GM12875 (cell line): ENCODE data around the gene RNH1.

Experiments
- H3K4me3 ChIP-seq: one replicate; pipeline ENCODE4 v1.5.1; 2011; ENCODE audit warnings: low read depth, low read length, control low read depth
- TF ChIP-seq, protein P1 (sequence below): IDR thresholded peaks from 2 replicates; pipeline ENCODE4 v1.5.1; 2011; ENCODE audit warnings: low read depth, mild to moderate bottlenecking, control low read depth, inconsistent platforms, low read length, moderate library complexity, borderline replicate concordance; ENCODE audit not compliant: insufficient read depth

Gene RNH1

DNA sequence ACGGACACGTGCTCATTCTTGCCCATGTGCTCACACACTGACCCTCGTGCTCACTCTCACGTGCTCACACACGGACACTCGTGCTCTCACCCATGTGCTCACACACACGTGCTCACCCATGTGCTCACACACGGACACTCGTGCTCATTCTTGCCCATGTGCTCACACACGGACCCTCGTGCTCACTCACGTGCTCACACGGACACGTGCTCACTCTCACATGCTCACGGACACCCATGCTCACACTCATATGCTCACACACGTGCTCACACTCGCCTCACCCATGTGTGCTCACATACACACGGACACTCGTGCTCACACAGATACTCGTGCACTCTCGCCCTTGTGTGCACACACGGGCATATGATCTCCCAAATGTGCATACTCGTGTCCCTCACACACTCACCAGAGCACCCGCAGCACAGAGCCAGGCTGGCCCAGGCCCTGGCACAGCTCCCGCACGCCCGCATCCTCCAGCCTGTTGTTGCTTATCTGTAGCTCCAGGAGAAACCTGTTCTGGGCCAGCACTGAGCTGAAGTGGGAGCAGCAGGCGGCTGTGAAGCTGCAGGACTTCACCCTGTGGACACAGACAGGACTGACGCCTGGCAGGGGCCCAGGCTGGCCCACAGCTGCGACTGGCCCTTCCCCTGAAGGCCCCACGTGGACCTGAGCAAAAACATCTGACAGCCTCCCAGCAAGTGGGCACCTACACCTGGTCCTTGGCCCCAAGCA lies 9.3 kb downstream of the RNH1 start:
- TF ChIP-seq, protein P1, sequence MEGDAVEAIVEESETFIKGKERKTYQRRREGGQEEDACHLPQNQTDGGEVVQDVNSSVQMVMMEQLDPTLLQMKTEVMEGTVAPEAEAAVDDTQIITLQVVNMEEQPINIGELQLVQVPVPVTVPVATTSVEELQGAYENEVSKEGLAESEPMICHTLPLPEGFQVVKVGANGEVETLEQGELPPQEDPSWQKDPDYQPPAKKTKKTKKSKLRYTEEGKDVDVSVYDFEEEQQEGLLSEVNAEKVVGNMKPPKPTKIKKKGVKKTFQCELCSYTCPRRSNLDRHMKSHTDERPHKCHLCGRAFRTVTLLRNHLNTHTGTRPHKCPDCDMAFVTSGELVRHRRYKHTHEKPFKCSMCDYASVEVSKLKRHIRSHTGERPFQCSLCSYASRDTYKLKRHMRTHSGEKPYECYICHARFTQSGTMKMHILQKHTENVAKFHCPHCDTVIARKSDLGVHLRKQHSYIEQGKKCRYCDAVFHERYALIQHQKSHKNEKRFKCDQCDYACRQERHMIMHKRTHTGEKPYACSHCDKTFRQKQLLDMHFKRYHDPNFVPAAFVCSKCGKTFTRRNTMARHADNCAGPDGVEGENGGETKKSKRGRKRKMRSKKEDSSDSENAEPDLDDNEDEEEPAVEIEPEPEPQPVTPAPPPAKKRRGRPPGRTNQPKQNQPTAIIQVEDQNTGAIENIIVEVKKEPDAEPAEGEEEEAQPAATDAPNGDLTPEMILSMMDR: no peak
- H3K4me3 ChIP-seq: no peak overlapping the region

DNA sequence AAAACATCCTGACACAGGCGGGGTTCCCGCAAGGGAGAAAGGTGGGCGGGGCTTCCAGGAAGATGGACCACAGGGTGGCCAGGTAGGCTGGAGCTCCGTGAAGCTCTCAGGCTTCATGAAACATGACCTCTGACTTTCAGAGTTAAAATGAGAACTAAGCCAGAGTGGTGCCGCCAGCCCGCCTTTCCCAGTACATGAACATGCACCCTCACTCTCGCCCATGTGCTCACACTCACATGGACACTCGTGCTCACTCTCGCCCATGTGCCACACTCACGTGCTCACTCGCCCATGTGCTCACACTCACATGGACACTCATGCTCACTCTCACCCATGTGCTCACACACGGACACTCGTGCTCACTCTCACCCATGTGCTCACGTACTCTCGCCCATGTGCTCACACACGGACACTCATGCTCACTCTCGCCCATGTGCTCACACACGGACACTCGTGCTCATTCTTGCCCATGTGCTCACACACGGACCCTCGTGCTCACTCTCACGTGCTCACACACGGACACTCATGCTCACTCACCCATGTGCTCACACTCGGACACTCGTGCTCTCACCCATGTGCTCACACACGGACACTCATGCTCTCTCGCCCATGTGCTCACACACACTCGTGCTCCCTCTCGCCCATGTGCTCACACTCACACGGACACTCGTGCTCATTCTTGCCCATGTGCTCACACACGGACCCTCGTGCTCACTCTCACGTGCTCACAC lies 10.0 kb downstream of the RNH1 start:
- H3K4me3 ChIP-seq: no peak overlapping the region
- TF ChIP-seq, protein P1: no peak

DNA sequence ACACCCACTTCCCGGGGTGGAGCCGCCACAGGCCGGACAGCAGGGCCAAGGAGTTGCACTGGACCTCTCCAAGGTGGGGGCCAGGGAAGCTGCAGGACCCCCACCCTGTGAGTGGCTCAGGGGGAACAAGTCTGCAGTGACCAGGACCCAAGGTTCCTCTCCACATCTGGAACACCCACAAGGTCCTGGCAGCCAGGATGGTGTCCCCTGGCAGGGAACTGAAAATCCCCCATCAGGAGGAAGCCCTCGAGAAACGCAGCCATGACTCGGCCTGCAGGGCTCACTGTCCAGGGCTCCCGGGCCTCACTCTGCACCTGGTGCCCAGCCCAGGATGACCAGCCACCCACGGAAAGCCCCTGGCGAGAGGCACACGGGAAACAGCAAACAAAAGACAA lies 11.5 kb downstream of the RNH1 start:
- H3K4me3 ChIP-seq: no peak overlapping the region
- TF ChIP-seq, protein P1: no peak

DNA sequence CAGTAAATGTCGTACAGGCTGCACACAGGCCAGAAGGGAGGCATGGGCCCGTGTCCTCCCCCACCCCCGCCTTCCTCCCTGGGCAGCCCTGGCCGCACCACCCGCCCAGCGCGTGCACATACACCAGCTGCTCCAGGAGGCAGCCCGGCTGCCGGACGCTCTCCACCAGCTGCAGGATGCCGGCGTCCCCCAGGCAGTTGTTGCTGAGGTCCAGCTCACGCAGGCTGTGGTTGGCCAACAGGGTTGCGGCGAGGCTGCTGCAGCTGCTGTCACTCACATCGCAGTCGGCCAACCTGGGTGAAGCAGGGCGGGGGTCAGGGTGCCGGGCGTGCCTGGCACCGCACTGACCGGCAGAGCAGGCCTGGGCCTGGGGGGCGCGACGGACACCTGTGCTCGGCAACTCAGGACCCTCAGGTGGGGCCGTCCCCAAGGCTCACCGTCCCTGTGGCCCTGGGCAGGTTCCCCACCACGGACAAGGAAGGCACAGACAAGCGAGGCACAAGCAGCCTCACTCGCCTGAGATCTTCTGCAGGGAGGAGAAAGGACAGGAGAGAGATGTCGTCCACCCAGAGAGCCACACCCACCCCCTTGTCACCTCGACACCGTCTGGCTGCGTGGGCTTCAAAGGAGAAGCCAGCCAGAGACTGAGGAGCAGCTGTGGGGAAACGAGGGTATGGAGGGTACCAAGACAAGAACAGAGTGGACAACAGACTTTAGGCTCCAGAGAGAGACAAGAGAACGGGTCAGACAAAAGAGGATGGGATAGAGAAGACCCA lies 12.1 kb downstream of the RNH1 start:
- TF ChIP-seq, protein P1: no peak
- H3K4me3 ChIP-seq: no peak overlapping the region

DNA sequence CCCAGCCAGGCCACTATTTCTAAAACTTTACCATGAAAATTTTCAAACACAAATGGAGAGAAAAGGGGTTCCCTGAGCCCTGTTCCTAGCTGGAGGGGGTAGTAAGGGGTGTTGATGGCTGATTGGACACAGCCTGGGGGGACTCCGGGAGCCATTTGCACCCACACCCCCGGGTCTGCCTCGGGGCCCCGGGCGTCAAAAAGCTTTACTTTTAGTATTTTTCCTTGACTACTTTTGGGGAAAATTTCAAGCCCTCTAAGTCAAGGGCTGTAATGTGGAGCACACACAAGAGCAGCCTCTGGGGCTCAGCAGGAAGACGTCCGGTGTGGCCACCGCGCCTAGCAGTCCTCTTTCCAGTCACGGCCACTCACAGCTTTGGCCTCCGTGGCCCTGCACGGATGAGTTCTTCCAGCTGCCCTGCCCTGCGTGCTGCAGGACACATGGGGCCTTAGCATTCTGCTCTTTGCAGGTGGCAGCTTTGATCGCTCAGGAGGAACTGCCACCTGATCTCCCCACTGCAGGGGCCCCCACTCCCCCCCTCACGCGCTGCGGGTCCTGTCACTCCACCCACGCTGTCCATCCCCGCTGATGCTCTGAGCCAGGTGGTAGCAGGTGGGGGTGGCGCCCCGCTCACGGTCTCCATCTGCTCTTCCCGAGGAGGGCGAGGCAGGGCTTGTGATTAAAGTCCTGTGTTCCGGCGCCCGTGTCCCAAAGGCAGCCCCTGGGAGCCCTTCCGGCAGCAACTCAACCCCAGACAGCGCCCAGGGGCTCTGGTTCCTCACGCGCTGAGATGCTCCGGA lies 14.4 kb downstream of the RNH1 start:
- TF ChIP-seq, protein P1: no peak

DNA sequence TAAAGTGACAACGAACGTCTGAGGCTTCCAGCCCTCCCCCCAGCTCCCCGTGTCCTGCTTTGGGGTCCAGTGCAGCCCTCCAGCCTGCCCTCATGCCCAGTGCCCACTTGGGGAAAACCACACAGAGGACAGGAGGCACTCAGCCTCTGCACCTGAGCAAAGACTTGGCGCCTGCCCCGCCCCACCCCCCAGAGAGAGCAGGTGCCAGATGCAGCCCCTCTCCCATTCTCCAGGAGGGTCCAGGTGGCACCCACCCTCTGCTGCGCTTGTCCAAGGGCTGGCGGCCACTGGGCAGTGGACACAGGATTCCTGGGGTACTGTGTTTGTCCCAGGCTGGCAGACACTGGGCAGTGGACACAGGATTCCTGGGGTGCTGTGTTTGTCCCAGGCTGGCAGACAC lies 15.7 kb downstream of the RNH1 start:
- TF ChIP-seq, protein P1: no peak
- no peak overlapping the region for H3K4me3 ChIP-seq

More for the DNA sequence above, 14.4 kb downstream of the RNH1 start:
- no peak overlapping the region for H3K4me3 ChIP-seq
